GM19043 (cell line): ENCODE data around the gene DAD1.

Experiments used
- ATAC-seq: cut with Tn5 transposase; IDR thresholded peaks from one replicate; pipeline ENCODE4 v1.9.1; 2021; ENCODE audit warnings: low read depth; ENCODE audit not compliant: unreplicated experiment

DAD1 gene

DNA sequence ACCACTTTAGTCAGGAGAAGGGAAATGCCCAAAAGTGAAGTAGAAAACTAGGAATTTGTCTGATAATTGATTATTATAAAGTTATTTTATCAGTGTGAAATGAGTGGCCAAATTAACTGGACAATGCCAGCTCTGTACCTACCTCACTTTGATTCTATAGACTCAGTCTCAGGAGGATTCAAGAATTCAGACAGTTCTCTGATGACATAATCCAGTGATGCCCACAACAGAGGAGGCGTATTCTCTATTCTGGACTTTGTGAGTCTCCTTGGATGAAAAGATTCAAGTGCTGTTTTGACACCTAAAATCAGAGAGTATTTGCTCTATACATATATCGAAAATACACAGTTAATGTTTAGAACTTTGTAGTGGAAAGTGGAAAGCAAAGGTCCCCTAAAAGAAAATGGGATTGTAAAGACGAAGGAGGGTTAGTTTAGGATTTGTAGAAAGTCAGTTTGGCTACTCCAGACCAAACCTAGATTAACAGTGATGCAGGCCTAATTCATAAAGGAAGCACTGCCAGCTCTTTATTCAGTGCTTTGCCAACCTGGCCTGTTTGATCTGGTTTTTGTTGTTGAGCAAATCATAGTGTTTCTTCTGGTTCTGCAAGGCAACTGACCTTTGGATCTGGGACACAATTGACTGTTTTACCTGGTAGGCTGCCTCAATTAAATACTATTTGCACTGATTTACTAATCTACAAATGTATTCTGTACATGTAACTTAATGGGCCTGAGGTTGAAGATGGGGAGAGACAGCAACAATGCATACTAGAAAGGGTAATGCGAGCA, 67.4 kb downstream of the DAD1 start:
- no peak for ATAC-seq

DNA sequence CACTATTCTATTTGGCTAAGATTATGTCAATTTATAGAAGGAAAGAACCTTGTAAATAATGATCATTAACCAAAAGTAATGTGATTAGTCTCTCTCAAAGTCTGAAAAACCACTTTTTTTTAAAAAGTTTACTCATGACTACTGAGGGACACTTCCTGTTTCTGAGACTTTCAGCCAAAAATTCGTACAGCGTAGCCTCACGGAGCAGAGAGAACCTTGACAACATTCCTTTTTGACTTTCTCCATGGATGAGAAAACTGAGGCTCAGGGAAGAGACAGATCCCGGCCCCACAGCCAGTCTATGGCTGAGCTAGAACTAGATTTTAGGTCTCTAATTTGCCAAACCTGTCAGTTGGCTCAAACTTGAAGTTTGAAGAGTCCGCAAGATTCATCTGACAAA, 68.2 kb downstream of the DAD1 start:
- no peak for ATAC-seq

DNA sequence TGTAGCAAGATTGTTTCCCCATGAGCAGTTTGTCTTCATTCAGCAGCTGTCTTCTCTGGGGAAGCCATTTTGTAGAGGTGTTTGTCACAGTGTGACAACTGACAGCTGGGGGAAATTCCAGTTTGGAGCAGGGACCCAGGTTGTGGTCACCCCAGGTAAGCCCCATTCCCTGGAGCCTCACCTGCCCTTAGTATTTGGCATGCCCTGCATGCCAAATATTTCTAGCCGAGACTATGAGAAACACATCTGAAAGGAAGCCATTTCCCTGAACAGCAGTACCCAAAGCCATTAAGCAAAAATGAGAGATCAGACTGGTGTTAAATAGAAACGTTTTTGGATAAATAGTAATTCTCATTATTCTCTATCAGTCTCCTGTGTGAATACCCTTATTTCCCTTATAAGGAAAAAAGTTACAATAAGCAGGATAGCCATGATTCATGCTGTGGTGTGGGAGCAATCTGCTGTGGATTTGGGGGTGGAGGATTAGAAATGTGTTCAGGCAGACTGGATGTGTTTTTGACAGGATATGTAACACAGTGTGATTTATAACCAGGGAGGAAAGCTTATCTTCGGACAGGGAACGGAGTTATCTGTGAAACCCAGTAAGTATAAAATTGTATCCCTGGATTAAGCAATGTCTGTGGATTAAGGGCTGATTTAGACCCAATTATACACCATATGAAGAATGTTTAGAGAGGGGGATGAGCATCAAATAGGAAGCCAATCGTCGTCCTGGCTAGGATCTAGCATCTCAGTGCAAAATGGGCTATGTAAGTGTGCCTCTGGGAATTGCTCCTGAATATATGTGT, 68.9 kb downstream of the DAD1 start:
- ATAC-seq = no peak

DNA sequence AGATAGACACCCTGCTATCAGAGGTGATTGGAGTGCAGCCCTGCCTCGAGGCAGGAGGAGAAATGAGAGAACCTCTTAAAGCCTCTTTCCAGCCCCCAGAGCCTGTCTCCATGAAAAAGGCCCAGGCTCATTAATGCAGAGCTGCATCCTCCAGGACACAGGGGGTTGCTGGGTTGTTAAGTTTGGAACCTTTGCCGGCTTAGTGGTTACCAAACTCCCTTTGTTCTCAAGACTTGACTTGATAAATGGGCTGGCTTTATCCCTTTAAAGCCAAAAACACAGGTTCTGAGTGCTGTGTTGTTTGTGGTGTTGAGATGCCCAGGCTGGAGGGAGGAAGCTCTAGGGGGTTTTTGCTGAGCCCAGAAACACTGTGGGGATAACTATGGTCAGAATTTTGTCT, 71.0 kb downstream of the DAD1 start:
- no peak for ATAC-seq

DNA sequence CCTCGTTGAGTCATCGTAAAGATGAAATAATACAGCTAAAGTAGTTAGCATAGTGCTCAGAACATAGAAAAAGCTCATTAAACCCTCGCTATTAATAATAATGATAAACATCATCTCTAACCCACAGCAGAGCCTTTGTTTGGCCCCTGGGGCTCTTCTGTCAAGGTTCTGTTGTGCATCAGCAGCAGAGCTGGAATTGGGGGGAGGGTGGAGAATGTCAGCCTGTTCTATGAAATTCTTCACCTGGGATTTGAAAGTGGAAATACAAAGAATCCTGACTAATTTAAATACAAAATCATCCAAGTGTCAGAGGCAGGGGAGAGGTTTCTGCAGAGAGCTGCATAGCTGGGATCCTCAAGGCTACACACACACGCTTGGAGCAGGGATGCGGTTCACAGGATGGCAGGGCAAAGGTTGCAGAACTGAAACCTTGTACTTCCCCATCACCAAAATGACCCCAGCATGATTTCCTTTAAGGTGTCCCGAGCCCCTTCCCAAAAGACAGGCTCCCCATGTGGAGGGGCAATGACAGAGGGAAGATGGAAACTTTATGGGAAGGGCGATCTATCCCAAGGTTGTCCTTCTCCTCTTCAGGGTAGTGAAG, 71.8 kb downstream of the DAD1 start:
- no peak for ATAC-seq

DNA sequence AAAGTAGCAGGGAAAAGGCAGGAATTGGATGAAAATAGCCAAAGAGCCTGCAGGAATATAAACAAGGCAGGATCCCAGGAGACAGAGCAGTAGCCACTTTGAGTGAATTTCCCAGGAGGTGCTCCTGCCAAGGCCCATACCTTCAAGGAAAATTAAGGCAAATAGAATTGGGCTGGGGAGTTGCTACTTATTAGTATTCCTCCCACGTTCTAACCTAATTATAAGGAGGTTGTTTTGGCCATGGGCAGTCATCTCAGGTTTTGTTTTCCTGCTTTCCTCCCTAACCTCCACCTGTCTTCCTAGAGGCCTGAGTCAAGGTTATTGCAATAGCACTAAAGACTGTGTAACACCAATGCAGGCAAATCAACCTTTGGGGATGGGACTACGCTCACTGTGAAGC, 73.1 kb downstream of the DAD1 start:
- no peak for ATAC-seq
